ENCODE data around the gene REXO1. TPM values are rescaled to one million over a fixed set of nuclear protein-coding genes. Genes with fewer than 3 reads are reported as not detected.

REXO1 gene
- total RNA-seq, 1 donor from 2014 or later, result 40.8 TPM

DNA sequence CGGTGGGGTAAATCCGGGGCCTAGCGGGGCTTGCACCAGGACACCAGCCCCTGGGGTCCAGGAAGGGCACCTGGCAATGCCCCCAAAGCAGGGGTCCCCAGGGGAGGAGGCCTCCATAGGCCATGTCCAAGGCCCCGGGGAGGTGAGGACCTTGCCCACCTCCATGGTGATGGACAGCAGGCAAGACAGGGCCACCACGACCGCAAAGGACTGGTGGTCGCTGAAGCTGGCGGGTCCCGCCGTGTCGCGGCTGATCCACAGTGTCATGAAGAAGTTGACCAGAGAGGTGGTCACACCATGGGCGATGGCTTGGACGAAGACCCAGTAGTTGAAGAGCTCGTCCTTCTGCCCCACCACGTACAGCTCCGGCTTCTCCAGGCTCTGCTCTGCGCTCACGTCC, 63.0 kb downstream of the REXO1 start:
- Mint-ChIP-seq H3K27ac (ENCODE audit: unreplicated experiment) (no peak overlapping the region), H3K9me3 (no peaks in the 10 kb centered on the region), H3K4me3 (no peak overlapping the region), H3K4me1 (no peaks in the 10 kb centered on the region), H3K36me3 (ENCODE audit: low read depth) (no peaks in the 10 kb centered on the region), H3K27me3 (ENCODE audit: low read depth) (peaks cover 70% of the 10 kb centered on the region)
- TF ChIP-seq, protein P1, sequence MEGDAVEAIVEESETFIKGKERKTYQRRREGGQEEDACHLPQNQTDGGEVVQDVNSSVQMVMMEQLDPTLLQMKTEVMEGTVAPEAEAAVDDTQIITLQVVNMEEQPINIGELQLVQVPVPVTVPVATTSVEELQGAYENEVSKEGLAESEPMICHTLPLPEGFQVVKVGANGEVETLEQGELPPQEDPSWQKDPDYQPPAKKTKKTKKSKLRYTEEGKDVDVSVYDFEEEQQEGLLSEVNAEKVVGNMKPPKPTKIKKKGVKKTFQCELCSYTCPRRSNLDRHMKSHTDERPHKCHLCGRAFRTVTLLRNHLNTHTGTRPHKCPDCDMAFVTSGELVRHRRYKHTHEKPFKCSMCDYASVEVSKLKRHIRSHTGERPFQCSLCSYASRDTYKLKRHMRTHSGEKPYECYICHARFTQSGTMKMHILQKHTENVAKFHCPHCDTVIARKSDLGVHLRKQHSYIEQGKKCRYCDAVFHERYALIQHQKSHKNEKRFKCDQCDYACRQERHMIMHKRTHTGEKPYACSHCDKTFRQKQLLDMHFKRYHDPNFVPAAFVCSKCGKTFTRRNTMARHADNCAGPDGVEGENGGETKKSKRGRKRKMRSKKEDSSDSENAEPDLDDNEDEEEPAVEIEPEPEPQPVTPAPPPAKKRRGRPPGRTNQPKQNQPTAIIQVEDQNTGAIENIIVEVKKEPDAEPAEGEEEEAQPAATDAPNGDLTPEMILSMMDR (conservative IDR thresholded peaks at IDR 0.05), result no peak
- DNase-seq (ENCODE audit: low read depth, low spot score), result no peak

DNA sequence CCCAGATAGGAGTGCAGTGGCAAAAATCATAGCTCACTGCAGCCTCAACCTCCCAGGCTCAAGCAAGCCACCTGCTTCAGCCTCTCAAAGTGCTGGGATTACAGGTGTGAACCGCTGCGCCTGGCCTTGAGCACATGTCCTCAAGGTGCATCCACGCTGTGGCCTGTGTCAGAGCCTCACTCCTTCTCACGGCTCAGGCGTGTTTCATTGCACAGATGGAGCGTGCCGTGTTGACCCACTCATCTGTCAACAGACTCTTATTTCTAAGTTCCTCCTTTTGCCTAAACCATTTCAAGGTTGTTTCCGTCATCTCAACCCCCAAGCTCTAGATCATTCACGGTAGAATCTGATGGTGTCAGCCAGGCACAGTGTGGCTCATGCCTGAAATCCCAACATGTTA, 64.4 kb downstream of the REXO1 start:
- no peaks in the 10 kb centered on the region for H3K36me3 Mint-ChIP-seq (ENCODE audit: low read depth)
- TF ChIP-seq, protein P1 (conservative IDR thresholded peaks at IDR 0.05), result no peak
- peaks cover 75% of the 10 kb centered on the region for H3K27me3 Mint-ChIP-seq (ENCODE audit: low read depth)
- peaks cover 7% of the 10 kb centered on the region for H3K4me1 Mint-ChIP-seq
- H3K9me3 Mint-ChIP-seq, result no peaks in the 10 kb centered on the region
- H3K27ac Mint-ChIP-seq (ENCODE audit: unreplicated experiment), result no peak overlapping the region
- no peak for DNase-seq (ENCODE audit: low read depth, low spot score)
- H3K4me3 Mint-ChIP-seq, result no peak overlapping the region

DNA sequence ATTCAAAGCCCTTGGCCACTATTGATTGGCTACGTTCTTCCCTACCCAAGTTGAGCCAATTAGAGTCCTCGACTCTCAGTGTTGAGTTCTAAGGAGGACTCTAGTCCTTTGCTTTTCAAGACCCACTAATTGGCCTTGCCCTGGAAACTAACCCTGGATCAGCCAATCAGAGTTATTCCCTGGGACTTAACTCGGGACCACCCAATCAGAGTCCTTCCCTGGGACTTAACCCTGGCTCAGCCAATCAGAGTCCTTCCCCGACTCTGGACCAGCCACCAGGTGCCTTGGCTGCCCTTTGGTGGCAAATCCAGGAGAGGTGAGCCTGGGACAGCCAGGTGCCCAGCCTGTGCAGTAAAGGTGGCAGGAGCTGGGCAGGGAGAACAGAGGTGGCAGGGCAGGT, 64.9 kb downstream of the REXO1 start:
- no peak for DNase-seq (ENCODE audit: low read depth, low spot score)
- Mint-ChIP-seq H3K27me3 (ENCODE audit: low read depth) (peaks cover 75% of the 10 kb centered on the region), H3K36me3 (ENCODE audit: low read depth) (no peaks in the 10 kb centered on the region), H3K4me1 (peaks cover 7% of the 10 kb centered on the region), H3K9me3 (no peaks in the 10 kb centered on the region), H3K4me3 (no peak overlapping the region), H3K27ac (ENCODE audit: unreplicated experiment) (no peak overlapping the region)
- TF ChIP-seq, protein P1 (conservative IDR thresholded peaks at IDR 0.05), result no peak

GRCh38 chr19:1782521-1782920, 65.8 kb downstream of the REXO1 start:
- H3K4me1 Mint-ChIP-seq, result peaks cover 7% of the 10 kb centered on the region
- H3K9me3 Mint-ChIP-seq, result no peaks in the 10 kb centered on the region
- H3K27me3 Mint-ChIP-seq (ENCODE audit: low read depth), result peaks cover 77% of the 10 kb centered on the region
- TF ChIP-seq, protein P1 (conservative IDR thresholded peaks at IDR 0.05), result no peak
- H3K4me3 Mint-ChIP-seq, result no peak overlapping the region
- H3K36me3 Mint-ChIP-seq (ENCODE audit: low read depth), result no peaks in the 10 kb centered on the region
- DNase-seq (ENCODE audit: low read depth, low spot score), result no peak
- H3K27ac Mint-ChIP-seq (ENCODE audit: unreplicated experiment), result no peak overlapping the region

- DNase-seq (ENCODE audit: low read depth, low spot score), result no peak
- Mint-ChIP-seq H3K4me1 (peaks cover 7% of the 10 kb centered on the region), H3K27me3 (ENCODE audit: low read depth) (peaks cover 84% of the 10 kb centered on the region), H3K4me3 (peak overlapping the region; percentile 9), H3K9me3 (no peaks in the 10 kb centered on the region), H3K27ac (ENCODE audit: unreplicated experiment) (no peak overlapping the region), H3K36me3 (ENCODE audit: low read depth) (peaks cover 2% of the 10 kb centered on the region)
- TF ChIP-seq, protein P1 (conservative IDR thresholded peaks at IDR 0.05), result peak; percentile 19
Measured at GRCh38 chr19:1780272-1780958, 67.9 kb downstream of the REXO1 start.

All from neural crest cell (in vitro differentiated cells).